Stimulated activated CD8-positive, alpha-beta memory T cell treated with anti-CD3 and anti-CD28 coated beads, Interleukin-15, amount 100 ng/mL, for 48 hours (primary cell): Measurements from ENCODE around the gene GALNT5.
A peak's percentile ranks its signal among the peaks of the same experiment; 100 is the strongest.
"Not testable (repeated sequence)": the region's sequence is repeated elsewhere in the genome, so short reads cannot be mapped to it uniquely, and the experiment has no call there.

ENCODE experiments used
- DNase-seq, 2 donors: peaks; one replicate each; pipeline ENCODE4 v3.0.0-alpha.2; 2020; ENCODE audit warnings: low read depth in 2 of 2

The GALNT5 gene, protein sequence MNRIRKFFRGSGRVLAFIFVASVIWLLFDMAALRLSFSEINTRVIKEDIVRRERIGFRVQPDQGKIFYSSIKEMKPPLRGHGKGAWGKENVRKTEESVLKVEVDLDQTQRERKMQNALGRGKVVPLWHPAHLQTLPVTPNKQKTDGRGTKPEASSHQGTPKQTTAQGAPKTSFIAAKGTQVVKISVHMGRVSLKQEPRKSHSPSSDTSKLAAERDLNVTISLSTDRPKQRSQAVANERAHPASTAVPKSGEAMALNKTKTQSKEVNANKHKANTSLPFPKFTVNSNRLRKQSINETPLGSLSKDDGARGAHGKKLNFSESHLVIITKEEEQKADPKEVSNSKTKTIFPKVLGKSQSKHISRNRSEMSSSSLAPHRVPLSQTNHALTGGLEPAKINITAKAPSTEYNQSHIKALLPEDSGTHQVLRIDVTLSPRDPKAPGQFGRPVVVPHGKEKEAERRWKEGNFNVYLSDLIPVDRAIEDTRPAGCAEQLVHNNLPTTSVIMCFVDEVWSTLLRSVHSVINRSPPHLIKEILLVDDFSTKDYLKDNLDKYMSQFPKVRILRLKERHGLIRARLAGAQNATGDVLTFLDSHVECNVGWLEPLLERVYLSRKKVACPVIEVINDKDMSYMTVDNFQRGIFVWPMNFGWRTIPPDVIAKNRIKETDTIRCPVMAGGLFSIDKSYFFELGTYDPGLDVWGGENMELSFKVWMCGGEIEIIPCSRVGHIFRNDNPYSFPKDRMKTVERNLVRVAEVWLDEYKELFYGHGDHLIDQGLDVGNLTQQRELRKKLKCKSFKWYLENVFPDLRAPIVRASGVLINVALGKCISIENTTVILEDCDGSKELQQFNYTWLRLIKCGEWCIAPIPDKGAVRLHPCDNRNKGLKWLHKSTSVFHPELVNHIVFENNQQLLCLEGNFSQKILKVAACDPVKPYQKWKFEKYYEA

DNA sequence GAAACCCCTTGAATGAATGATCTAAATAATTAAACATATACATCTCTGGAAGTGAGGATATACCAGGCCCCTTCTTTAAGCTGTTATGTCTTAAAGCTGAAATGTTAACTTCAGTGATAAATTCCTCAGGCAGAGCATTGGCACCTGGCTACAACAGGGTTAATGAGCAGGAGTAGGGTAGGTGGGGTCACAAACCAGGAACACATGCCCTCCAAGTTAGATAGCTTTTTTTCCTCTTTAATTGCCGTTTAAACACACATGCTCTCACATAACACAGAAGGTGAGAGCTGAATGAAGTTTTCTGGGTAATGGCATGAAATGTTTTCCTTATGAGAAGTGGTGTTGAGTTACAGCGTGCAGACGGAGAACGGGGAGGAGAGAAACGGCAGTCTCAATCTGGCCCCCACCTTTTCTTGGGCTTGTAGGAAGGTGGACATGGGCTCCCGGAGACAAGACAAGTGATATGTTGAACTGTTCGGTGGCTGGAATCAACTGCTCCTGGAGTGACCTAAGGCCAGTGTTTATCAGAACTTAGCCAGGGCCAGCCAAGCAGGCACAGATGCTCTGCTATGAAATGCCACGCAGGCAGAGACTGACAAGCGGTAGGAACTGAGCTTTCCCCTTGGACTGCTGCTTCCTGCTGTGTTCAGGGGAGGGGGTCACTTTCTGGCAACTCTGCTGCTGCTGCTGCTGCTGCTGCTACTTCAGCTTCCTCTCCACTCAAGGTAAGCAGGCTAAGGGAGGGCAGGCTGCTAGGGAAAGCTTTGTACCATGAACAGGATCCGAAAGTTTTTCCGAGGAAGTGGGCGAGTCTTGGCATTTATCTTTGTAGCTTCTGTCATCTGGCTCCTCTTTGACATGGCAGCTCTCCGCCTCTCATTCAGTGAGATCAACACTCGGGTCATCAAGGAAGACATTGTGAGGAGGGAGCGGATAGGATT lies at the start of gene GALNT5:
GALNT5 (plus strand) TSS at position 394 of the 941 bp plus-strand sequence; CDS start at position 772, 378 bp downstream.
- no peak for DNase-seq

DNA sequence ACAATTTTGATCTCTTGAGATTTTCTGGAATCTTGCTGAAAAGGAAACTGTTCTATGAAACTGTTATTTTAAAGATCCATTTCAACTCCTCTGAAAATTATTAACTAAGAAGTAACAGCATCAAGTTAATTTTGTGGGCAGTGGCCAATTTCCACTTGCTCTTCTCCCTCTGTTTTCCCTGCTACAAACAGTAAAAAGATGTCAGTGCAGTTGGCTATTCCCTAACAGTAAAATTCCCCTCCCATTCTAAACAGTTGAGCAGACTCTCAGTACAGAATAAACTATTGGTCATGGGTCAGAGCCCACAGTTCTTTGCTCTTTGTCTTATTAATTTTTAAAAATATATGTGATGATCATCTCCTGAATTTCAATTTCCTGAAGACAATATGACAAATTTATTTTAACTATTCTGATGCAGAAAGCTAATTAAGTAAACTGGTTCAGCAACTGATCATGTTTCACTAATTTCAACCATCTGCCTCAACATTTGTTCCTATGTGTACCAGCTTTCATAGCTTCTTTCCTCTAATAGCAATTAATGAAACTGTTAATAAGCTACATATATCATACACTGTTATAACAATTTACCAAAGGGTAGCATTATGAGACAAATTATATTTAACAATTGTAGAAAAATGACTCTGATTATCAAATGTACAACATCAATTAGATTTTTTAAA lies 41.1 kb upstream of the GALNT5 start:
- DNase-seq, result no peak

DNA sequence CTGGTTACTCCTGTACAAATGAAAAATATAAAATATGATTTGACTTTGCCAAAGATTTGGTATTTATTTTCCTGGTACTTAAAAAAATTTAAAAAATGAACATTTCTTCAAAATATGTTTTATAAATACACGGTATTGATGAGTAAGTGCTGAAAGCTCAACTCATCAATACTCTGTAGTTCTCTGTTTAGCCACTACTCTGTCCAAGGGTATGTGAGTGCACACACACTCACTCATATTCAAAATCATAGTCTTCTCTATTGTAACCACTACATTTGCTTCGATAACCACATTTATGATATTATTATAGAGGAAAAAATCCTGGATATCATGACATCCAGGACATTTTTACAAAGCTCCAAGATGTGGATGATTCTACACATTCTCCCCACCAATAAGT lies 40.1 kb upstream of the GALNT5 start:
- no peak for DNase-seq

DNA sequence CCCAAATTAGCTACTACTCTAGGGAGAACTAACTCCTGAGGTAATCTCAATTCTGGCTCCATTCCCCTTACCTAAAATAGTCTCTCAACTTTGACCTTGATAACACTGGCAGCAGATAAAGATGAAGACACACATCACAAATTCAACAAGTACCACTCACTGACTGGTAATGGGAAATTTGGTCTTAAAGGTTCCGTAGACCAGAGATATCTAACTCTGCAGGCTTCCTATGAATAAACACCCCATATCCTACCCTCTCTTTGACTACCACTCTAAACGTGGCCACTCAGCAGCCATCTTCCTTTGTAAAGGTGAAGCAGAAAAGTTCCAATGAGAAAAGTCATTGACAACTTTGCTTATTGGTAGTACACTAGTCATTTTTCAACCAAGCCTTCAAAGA lies 38.6 kb upstream of the GALNT5 start:
- DNase-seq, result no peak

DNA sequence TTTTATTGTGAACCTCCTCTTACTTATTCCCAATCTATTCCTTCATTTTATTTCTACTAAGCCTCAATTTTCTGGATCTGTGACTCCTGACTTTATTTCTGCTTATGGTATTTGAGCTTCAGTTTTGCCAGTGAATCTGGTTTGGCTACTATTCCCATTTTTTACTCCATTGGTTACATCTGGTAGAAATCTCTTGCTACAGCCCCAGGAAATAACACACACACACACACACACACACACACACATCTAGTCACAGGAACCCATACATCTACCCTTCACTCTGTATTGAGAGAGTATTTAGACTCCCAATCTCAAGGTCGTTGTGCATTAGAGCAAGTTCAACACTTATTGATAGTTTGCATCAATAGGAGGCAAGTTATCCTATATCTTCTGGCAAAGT lies 37.0 kb upstream of the GALNT5 start:
- no peak for DNase-seq

DNA sequence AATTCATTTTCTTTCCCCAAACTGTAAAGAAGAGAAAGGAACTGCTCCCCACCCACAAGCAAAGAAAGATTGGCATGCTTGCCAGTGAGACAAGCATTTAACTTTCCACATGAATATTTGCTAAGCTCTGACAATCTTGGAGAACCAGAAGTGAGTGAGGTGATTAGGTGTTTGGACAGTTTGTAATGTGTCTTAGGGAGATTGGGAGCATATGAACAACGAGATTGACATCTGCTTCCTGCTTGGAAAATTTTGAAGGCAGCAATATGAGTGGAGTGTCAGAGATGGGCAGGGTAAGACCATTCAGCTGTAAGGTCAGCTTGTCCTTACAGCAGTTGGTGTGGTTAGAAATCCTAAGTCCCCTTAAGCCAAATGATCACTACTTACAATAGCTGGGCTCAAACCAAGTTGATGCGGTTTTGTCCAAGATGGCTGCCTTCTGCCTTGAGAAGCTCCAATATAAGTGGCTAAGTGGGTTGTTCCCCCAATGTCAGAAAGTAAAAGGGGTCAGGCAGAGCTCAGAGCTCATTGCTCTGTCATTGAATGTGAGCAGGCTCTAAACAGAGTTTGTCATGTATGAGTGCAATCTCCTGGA lies 36.0 kb upstream of the GALNT5 start:
- DNase-seq, result no peak

DNA sequence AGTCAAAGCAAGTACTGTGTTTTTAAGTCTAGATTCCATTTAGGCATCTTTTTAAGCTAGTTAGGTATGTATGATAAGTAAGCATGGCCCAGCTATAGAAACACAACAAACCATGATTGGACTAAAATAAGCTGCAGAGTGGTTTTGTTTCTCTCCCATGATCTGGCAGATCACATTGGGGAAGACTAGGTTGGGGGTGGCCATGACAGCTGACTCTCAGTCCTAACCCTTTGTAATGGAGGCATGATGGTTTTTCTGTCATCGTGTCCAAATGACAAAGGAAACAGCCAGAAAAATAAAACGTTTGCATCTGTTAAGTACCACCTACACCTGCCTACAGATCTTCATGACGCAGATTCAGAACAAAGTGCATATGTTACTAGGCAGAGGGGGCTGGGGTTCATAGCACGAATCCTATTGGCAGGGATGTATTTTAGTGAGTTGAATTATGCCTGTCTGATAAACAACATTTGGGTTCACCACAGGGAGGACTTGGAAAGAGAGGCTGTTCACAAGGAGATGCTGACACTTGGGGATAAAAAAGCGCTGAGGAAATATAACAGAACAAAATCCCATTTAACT lies 33.8 kb upstream of the GALNT5 start:
- no peak for DNase-seq

DNA sequence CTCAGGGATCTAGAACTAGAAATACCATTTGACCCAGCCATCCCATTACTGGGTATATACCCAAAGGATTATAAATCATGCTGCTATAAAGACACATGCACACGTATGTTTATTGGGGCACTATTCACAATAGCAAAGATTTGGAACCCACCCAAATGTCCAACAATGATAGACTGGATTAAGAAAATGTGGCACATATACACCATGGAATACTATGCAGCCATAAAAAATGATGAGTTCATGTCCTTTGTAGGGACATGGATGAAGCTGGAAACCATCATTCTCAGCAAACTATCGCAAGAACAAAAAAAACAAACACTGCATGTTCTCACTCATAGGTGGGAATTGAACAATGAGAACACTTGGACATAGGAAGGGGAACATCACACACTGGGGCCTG lies 33.1 kb upstream of the GALNT5 start:
- not testable (repeated sequence) for DNase-seq

DNA sequence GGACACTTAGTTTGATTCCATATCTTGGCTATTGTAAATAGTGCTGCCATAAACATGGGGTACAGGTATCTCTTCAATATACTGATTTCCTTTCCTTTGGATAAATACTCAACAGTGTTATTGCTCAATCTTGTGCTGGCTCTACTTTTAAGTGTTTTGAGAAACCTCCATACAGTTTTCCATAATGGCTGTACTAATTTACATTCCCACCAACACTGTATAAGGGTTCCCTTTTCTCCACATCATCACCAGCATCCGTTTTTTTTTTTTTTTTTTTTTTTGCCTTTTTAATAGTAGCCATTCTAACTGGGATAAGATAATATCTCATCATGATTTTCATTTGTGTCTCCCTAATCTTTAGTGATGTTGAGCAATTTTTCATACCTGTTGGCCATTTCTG lies 29.9 kb upstream of the GALNT5 start:
- DNase-seq, result no peak

DNA sequence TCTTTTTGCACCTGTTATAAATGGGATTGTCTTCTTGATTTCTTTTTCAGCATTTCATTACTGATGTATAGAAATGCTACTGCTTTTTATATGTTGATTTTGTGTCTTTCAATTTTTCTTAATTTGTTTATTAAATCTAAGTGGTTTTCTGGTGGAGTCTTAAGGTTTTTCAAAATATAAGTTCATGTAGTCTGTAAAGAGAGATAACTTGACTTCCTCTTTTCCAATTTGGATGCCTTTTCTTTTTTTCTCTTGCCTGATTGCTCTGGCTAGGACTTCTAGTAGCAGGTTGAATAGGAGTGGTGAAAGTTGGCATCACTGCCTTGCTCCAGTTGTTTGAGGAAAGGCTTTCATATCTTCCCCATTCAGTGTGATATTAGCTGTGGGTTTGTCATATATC lies 28.6 kb upstream of the GALNT5 start:
- DNase-seq, result no peak

DNA sequence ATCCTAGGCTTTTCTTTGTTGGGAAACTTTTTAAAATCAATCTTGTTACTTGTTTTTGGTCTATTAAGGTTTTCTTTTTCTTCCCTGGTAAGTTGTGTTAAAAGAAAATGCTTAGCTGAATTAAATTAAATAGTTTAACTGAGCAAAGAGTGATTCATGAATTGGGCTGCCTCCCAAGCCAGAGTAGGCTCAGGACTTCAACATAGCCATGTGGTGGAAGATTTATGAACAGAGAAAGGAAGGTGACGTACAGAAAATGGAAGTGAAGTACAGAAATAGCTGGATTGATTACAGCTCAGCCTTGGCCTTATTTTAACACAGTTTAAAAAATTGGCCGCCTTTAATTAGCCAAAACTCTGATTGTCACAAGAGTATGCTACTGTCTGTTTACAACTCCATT lies 27.9 kb upstream of the GALNT5 start:
- no peak for DNase-seq

DNA sequence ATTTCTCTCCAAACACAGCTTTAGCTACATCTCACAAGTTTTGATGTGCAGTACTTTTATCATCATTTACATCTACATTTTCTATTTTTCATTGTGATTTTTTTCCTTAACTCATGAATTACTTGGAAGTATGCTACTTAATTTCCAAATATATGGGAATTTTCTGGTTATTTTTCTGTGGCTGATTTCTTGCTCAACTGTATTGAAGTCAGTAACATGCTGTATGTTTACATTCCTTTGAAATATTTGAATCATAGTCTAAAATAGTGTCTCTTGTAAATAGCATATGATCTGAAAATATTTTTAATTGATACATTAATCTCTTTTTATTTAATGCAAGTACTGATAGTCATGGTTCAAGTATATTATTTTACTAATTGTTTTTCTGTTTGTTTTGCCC lies 26.0 kb upstream of the GALNT5 start:
- no peak for DNase-seq

DNA sequence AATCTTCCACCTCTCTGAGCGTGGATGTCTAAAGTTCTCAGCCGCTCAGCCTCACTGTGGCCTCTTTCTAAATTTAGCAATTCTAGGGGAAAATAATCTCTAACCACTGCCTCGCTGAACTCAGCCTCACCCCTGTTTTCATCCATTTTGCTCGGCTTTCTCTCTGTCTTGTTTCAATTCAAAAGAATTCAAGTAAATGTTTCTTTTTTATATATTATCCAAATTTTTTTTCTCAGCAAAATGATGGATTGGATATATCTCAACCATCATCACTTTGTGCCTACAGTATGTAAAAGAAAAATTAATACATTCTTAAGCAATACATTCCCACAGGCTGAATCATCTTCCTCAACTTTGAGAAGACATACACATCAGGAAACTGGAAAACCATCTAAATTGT lies 24.0 kb upstream of the GALNT5 start:
- DNase-seq, result no peak

DNA sequence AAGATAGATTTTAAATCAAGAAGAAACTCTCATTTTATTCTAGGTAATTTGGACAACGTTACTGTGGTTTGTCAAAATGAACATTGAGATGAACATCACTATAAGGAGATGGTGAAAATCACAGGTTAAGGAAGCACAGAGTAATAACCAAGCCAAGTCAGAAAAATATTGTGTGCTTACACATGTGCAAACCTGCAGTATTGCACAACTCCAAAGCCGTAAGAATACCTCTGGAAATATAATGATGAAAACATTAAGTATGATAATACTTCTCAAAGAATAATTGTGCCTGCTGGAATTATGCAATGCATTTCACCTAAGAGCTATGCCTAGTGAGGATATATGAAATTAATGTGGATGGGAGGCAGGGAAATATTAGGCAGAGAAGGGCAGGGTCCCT lies 21.1 kb upstream of the GALNT5 start:
- no peak for DNase-seq

DNA sequence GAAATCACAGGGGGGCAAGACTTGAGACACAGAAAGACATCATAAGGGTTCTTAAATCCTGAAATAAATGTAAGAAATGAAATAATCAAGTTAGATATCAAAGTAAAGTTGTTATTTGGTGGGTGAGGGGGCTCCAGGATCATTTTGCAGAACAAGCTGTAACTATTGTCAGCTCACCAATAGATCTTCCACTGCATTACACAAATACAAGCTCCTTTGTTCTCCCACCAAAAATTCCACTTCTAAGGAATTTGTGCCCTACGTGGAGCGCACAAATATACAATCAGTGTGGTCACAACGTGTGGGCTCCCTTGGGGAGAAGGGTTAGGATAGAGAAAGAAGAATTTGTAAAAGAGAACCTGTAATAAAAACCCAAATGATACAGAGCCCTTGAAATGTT lies 19.2 kb upstream of the GALNT5 start:
- no peak for DNase-seq

DNA sequence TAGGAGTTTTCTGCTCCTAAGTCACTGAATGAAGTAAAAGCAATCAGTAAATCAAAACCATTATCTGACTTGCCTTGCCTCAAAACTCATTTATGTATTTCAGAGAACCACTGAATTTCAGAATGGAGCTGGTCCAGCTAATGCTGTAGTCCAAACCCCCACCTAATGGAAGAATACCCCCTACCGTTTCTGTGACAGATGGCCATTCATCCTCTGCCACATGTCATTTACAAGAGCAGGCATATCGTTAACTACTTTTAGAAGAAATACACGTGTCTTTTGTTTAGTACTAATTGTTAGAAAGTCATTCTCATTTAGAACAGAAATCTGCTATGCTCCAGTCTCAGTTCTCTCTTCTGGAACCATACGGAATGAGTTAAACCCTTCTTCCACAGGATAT lies 12.8 kb upstream of the GALNT5 start:
- no peak for DNase-seq

DNA sequence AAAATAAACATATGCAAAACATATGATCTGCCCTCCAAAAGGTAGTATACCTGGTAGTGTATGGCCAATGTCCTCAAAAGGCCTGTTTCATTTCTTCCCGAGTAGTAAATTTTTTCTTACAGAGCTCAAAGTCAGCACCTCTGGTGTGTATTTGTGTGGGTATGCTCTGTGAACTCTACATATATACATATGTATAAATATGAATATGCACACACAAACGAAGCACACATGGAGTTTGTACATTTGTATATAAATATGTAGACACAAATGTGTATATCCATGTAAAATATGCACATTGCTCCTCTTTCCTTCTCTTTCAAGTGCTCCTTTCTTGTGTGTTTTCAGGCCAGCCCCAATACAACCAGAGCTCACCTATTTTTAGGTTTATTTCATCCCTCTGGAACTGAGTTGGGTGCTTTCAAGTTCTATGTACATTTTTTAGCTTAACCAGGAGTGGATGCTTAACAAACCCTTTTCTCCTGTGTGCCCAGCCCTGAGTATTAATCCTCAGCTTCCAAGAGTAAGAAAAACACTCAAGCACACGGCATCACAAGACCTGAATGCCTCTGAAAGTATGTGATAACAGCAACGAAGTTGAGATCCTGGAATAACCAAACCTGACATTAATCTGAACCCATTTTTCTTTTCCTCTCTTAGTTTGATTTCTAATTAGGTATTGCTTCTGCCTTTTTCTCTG lies 12.2 kb upstream of the GALNT5 start:
- no peak for DNase-seq

DNA sequence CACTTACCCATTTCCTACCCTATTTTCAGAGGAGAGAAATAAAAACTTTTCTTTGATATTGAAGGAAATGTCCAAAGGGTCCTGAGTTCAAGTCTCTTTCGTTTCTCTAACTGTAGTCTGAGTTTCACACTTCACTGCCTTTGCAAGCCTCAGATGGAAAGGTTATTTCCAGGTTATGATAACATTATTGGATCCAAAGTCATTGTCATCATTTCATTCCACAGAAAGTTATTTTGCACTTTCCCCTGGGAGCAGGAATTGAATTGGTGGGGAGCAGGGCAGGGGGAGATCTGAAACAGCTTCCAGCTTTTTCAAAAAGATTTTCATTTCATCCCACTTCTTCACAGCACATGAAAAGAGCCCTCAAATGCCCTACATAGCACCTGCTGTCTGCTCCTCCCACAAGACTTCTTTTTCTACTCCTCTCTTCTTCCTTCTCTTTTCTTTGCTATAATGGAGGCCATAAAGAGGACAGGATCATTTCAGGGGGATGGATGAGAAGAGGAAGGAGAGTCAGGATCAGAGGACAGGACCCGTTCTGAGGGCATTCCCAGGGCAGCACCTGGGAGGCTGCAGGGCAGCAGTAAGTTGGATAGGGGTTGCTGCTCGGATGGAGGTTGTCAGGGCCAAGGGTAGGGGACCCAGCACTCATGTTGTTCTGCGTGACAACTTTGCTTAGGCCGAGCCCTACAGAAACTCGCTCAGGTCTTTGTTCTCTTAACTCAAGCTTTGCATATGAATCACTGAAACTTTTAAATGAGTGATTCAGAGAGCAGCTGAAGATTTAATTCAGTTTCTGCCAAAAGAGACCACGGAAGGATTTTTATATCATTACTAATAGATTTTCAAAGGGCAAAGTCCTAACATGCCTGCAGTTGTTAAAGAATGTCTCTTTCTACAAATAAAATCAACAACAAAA lies 11.4 kb upstream of the GALNT5 start:
- DNase-seq, result peak; percentile 18 to 25
